HG03097 (cell line): ENCODE results near the gene MTTP.

Source experiments
- ATAC-seq: cut with Tn5 transposase; IDR thresholded peaks from one replicate; pipeline ENCODE4 v1.9.1; 2021; ENCODE audit not compliant: unreplicated experiment, low FRiP score

The MTTP gene

GRCh38 chr4:99591757-99592156 is 17.1 kb downstream of the MTTP start:
- no peak for ATAC-seq

GRCh38 chr4:99593781-99594641 is 19.4 kb downstream of the MTTP start:
- no peak for ATAC-seq

GRCh38 chr4:99594818-99595217 is 20.2 kb downstream of the MTTP start:
- ATAC-seq, result no peak

GRCh38 chr4:99606716-99607115 is 32.1 kb downstream of the MTTP start:
- no peak for ATAC-seq

- ATAC-seq, result no peak
Observed at GRCh38 chr4:99608417-99608816, 33.8 kb downstream of the MTTP start.

- ATAC-seq, result no peak
Observed at GRCh38 chr4:99610605-99611175, 36.1 kb downstream of the MTTP start.

GRCh38 chr4:99612281-99612680 is 37.7 kb downstream of the MTTP start:
- ATAC-seq, result no peak

GRCh38 chr4:99612704-99613103 is 38.1 kb downstream of the MTTP start:
- ATAC-seq, result no peak

- no peak for ATAC-seq
Observed at GRCh38 chr4:99614491-99614890, 39.9 kb downstream of the MTTP start.

- no peak for ATAC-seq
Observed at GRCh38 chr4:99615170-99615820, 40.7 kb downstream of the MTTP start.

- no peak for ATAC-seq
Observed at GRCh38 chr4:99617374-99617773, 42.8 kb downstream of the MTTP start.

- ATAC-seq, result no peak
Observed at GRCh38 chr4:99622341-99622740, 47.7 kb downstream of the MTTP start.

GRCh38 chr4:99624141-99624719 is 49.6 kb downstream of the MTTP start:
- no peak for ATAC-seq

- no peak for ATAC-seq
Observed at GRCh38 chr4:99625369-99625768, 50.7 kb downstream of the MTTP start.

GRCh38 chr4:99628040-99628439 is 53.4 kb downstream of the MTTP start:
- no peak for ATAC-seq

GRCh38 chr4:99629962-99630554 is 55.4 kb downstream of the MTTP start:
- ATAC-seq, result no peak

- ATAC-seq, result no peak
Observed at GRCh38 chr4:99630857-99631360, 56.3 kb downstream of the MTTP start.

GRCh38 chr4:99633772-99634171 is 59.1 kb downstream of the MTTP start:
- no peak for ATAC-seq

- no peak for ATAC-seq
Observed at GRCh38 chr4:99634742-99635360, 60.2 kb downstream of the MTTP start.

GRCh38 chr4:99635601-99636000 is 61.0 kb downstream of the MTTP start:
- no peak for ATAC-seq
